ENCODE results near the gene TIMELESS.
"Not testable (repeated sequence)": the region's sequence is repeated elsewhere in the genome, so short reads cannot be mapped to it uniquely, and the experiment has no call there.

TIMELESS gene

GRCh38 chr12:56401125-56401524, 48.1 kb downstream of the TIMELESS start:
- DNase-seq, result not testable (repeated sequence)

GRCh38 chr12:56399466-56399865, 49.8 kb downstream of the TIMELESS start:
- not testable (repeated sequence) for DNase-seq

- no peak for DNase-seq
Observed at GRCh38 chr12:56398324-56398723, 50.9 kb downstream of the TIMELESS start.

- no peak for DNase-seq
Observed at GRCh38 chr12:56392331-56392730, 56.9 kb downstream of the TIMELESS start.

- no peak for DNase-seq
Observed at GRCh38 chr12:56391721-56392120, 57.5 kb downstream of the TIMELESS start.

- no peak for DNase-seq
Observed at GRCh38 chr12:56389412-56389811, 59.8 kb downstream of the TIMELESS start.

- no peak for DNase-seq
Observed at GRCh38 chr12:56387152-56387736, 62.0 kb downstream of the TIMELESS start.

GRCh38 chr12:56385873-56386272, 63.4 kb downstream of the TIMELESS start:
- DNase-seq, result no peak

GRCh38 chr12:56382611-56383010, 66.6 kb downstream of the TIMELESS start:
- DNase-seq, result no peak

- DNase-seq, result no peak
Observed at GRCh38 chr12:56377989-56378316, 71.3 kb downstream of the TIMELESS start.

GRCh38 chr12:56377310-56377988, 71.8 kb downstream of the TIMELESS start:
- peak; percentile 42 for DNase-seq

- DNase-seq, result no peak
Observed at GRCh38 chr12:56375598-56376434, 73.4 kb downstream of the TIMELESS start.

- DNase-seq, result peak; percentile 60
Observed at GRCh38 chr12:56374726-56375597, 74.3 kb downstream of the TIMELESS start.

- no peak for DNase-seq
Observed at GRCh38 chr12:56373515-56373914, 75.7 kb downstream of the TIMELESS start.

GRCh38 chr12:56366948-56367347, 82.3 kb downstream of the TIMELESS start:
- no peak for DNase-seq

All from kidney glomerular epithelial cell (primary cell).